GM23338 (cell line): ENCODE results near the gene KRTAP10-5. TPM values are rescaled to one million over a fixed set of nuclear protein-coding genes. Genes with fewer than 3 reads are reported as not detected.

Experiments
- ATAC-seq: fragments of 200-7000 bp; cut with Tn5 transposase; 3 replicates; pipeline ENCODE4 v1.9.1; 2020
- DNase-seq: peaks from one replicate; pipeline ENCODE4 v3.0.0-alpha.2; 2015; ENCODE audit warnings: low spot score
- H2AFZ ChIP-seq: fragments of 200-600 bp; sonication (generic); 2 replicates; pipeline ENCODE4 v1.8.0; 2016; ENCODE audit warnings: antibody characterized with exemption, mild to moderate bottlenecking, moderate library complexity
- H3F3A ChIP-seq: fragments of 200-600 bp; sonication (generic); replicated peaks from 2 replicates; pipeline ENCODE4 v1.8.0; 2017; ENCODE audit warnings: antibody characterized with exemption, mixed run types, low read depth
- H3K27ac ChIP-seq: fragments of 200-600 bp; sonication (generic); 2 replicates; pipeline ENCODE4 v1.6.1; 2016; ENCODE audit warnings: low read depth
- H3K27me3 ChIP-seq: fragments of 200-600 bp; sonication (generic); 2 replicates; pipeline ENCODE4 v1.8.0; 2016; ENCODE audit warnings: mild to moderate bottlenecking, mixed run types, moderate library complexity; ENCODE audit not compliant: insufficient read depth
- H3K36me3 ChIP-seq: fragments of 200-600 bp; sonication (generic); 2 replicates; pipeline ENCODE4 v1.8.0; 2016; ENCODE audit warnings: mild to moderate bottlenecking; ENCODE audit not compliant: insufficient read depth
- H3K4me1 ChIP-seq: fragments of 200-600 bp; sonication (generic); 2 replicates; pipeline ENCODE4 v1.8.0; 2016; ENCODE audit warnings: mild to moderate bottlenecking, moderate library complexity; ENCODE audit not compliant: insufficient read depth
- H3K4me2 ChIP-seq: fragments of 200-600 bp; sonication (generic); 2 replicates; pipeline ENCODE4 v1.7.1; 2017; ENCODE audit warnings: mixed run types
- H3K4me3 ChIP-seq: fragments of 200-600 bp; sonication (generic); 2 replicates; pipeline ENCODE4 v1.6.1; 2016; ENCODE audit warnings: mixed run types
- H3K79me2 ChIP-seq: fragments of 200-600 bp; sonication (generic); replicated peaks from 2 replicates; pipeline ENCODE4 v1.8.0; 2017; ENCODE audit warnings: mild to moderate bottlenecking; ENCODE audit not compliant: insufficient read depth
- H3K9me2 ChIP-seq: fragments of 200-600 bp; sonication (generic); 2 replicates; pipeline ENCODE4 v1.8.0; 2017; ENCODE audit not compliant: insufficient read depth
- H4K20me1 ChIP-seq: fragments of 200-600 bp; sonication (generic); replicated peaks from 2 replicates; pipeline ENCODE4 v1.8.0; 2017; ENCODE audit warnings: mild to moderate bottlenecking; ENCODE audit not compliant: insufficient read depth
- H3K27ac Mint-ChIP-seq: 2 replicates; pipeline ENCODE4 v1.8.0; 2020; ENCODE audit warnings: inconsistent platforms, mild to moderate bottlenecking, moderate library complexity, mixed read lengths
- H3K27me3 Mint-ChIP-seq: 3 replicates; pipeline ENCODE4 v1.8.0; 2022; ENCODE audit warnings: low read depth, mild to moderate bottlenecking, moderate library complexity, mixed read lengths, inconsistent platforms; ENCODE audit not compliant: insufficient read depth, poor library complexity
- H3K36me3 Mint-ChIP-seq: 3 replicates; pipeline ENCODE4 v1.8.0; 2021; ENCODE audit warnings: low read depth, mild to moderate bottlenecking, inconsistent platforms, moderate library complexity, mixed read lengths
- H3K4me1 Mint-ChIP-seq: 3 replicates; pipeline ENCODE4 v1.8.0; 2020; ENCODE audit warnings: mild to moderate bottlenecking, inconsistent platforms, mixed read lengths
- H3K4me3 Mint-ChIP-seq: 3 replicates; pipeline ENCODE4 v1.8.0; 2021; ENCODE audit warnings: moderate library complexity, mild to moderate bottlenecking, inconsistent platforms, mixed read lengths
- H3K9me3 Mint-ChIP-seq: 3 replicates; pipeline ENCODE4 v1.8.0; 2020; ENCODE audit warnings: moderate library complexity, mild to moderate bottlenecking, inconsistent platforms, mixed read lengths
- CREB1 ChIP-seq: fragments of 250-450 bp; sonication (Bioruptor Pico); IDR thresholded peaks from 2 replicates; pipeline ENCODE4 v1.5.0; 2020; ENCODE audit warnings: low read depth, mild to moderate bottlenecking, moderate library complexity
- CTCF ChIP-seq, 2 experiments: fragments of 200-600 bp in 1 of 2; sonication (generic) in 1 of 2; conservative IDR thresholded peaks; 2 replicates each; pipeline versions ENCODE4 v1.5.1 to v1.6.1; 2016 to 2017; ENCODE audit warnings: antibody characterized with exemption in 2 of 2, low read depth in 2 of 2, mild to moderate bottlenecking in 2 of 2, moderate library complexity in 1 of 2
- NANOG ChIP-seq: IDR thresholded peaks from 2 replicates; pipeline ENCODE4 v1.6.1; 2016; ENCODE audit warnings: antibody characterized with exemption, borderline replicate concordance
- STAT1 ChIP-seq: IDR thresholded peaks from one replicate; pipeline ENCODE4 v1.6.1; 2016; ENCODE audit warnings: antibody characterized with exemption; ENCODE audit not compliant: unreplicated experiment
- ZNF114 ChIP-seq: fragments of 250-450 bp; sonication (Bioruptor Pico); IDR thresholded peaks from 2 replicates; pipeline ENCODE4 v1.5.0; 2020; ENCODE audit warnings: mild to moderate bottlenecking, moderate library complexity
- ZNF331 ChIP-seq: fragments of 250-450 bp; sonication (Bioruptor Pico); IDR thresholded peaks from 2 replicates; pipeline ENCODE4 v1.5.0; 2020; ENCODE audit warnings: low read depth, mild to moderate bottlenecking, moderate library complexity
- ZNF462 ChIP-seq: fragments of 250-450 bp; sonication (Bioruptor Pico); IDR thresholded peaks from 2 replicates; pipeline ENCODE4 v1.5.0; 2020; ENCODE audit warnings: mild to moderate bottlenecking, moderate library complexity
- polyA plus RNA-seq: library from polyadenylated mRNA; unstranded; fragments of >200 nt; fragmentation: Nextera tagmentation; extraction: Ambion mirVana; gene quantifications from 2 replicates; pipeline ENCODE4 v1.2.1, GENCODE V29; 2016
- total RNA-seq: library from RNA; depleted of rRNA; stranded (reverse); fragments of >200 nt; shearing (Covaris generic); gene quantifications from 2 replicates; pipeline ENCODE4 v1.2.3, GENCODE V29; 2014
- TF ChIP-seq, protein P1 (sequence below): IDR thresholded peaks from 2 replicates; pipeline ENCODE4 v1.6.1; 2016; ENCODE audit warnings: antibody characterized with exemption
- TF ChIP-seq, protein P2 (sequence below): IDR thresholded peaks from one replicate; pipeline ENCODE4 v1.6.1; 2018; ENCODE audit warnings: antibody characterized with exemption; ENCODE audit not compliant: unreplicated experiment

KRTAP10-5 gene
- total and polyA plus RNA-seq, 2 experiments from 2014 or later: not detected

- TF ChIP-seq, protein P1, sequence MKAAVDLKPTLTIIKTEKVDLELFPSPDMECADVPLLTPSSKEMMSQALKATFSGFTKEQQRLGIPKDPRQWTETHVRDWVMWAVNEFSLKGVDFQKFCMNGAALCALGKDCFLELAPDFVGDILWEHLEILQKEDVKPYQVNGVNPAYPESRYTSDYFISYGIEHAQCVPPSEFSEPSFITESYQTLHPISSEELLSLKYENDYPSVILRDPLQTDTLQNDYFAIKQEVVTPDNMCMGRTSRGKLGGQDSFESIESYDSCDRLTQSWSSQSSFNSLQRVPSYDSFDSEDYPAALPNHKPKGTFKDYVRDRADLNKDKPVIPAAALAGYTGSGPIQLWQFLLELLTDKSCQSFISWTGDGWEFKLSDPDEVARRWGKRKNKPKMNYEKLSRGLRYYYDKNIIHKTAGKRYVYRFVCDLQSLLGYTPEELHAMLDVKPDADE: no peak
- no peak for TF ChIP-seq ZNF331 (CRISPR knock-in tag)
- no peak for TF ChIP-seq CTCF (conservative IDR thresholded peaks at IDR 0.05; ENCODE audit: low read depth in 2 of 2)
- TF ChIP-seq CREB1 (CRISPR knock-in tag): no peak
- TF ChIP-seq NANOG: no peak
These were observed 754 bp upstream of the KRTAP10-5 start (continued) for GRCh38 chr21:44581158-44581557.

DNA sequence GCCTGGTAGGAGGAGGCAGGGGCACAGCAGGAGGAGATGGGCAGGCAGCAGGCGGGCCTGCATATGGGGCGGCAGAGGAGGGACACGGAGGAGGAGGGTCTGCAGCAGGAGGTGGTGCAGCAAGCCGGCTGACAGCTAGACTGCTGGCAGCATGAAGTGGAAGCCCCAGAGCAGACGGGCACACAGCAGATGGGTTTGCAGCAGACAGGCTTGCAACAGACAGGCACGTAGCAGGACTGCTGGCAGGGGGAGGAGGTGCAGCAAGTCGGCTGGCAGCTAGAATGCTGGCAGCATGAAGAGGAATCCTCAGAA lies 615 bp downstream of the KRTAP10-5 start:
- H3K27me3 Mint-ChIP-seq: peaks cover 11% of the 10 kb centered on the region
- Histone ChIP-seq H3K9me2 (no peaks in the 10 kb centered on the region), H3K36me3 (no peaks in the 10 kb centered on the region), H3K27ac (no peak overlapping the region), H3K79me2 (no peaks in the 10 kb centered on the region), H3K27me3 (no peaks in the 10 kb centered on the region), H3K4me2 (no peak overlapping the region), H2AFZ (no peak overlapping the region), H3K4me1 (no peaks in the 10 kb centered on the region), H3K4me3 (no peak overlapping the region), H4K20me1 (no peaks in the 10 kb centered on the region), H3F3A (no peaks in the 10 kb centered on the region)
- H3K36me3 Mint-ChIP-seq: peaks cover 3% of the 10 kb centered on the region; the same call in 2 of the 3 replicates
- H3K9me3 Mint-ChIP-seq: peaks cover 30% of the 10 kb centered on the region
- DNase-seq (no peak), ATAC-seq (no peak)
- H3K4me1 Mint-ChIP-seq: peaks cover 8% of the 10 kb centered on the region
- H3K4me3 Mint-ChIP-seq: no peak overlapping the region
- TF ChIP-seq, protein P2, sequence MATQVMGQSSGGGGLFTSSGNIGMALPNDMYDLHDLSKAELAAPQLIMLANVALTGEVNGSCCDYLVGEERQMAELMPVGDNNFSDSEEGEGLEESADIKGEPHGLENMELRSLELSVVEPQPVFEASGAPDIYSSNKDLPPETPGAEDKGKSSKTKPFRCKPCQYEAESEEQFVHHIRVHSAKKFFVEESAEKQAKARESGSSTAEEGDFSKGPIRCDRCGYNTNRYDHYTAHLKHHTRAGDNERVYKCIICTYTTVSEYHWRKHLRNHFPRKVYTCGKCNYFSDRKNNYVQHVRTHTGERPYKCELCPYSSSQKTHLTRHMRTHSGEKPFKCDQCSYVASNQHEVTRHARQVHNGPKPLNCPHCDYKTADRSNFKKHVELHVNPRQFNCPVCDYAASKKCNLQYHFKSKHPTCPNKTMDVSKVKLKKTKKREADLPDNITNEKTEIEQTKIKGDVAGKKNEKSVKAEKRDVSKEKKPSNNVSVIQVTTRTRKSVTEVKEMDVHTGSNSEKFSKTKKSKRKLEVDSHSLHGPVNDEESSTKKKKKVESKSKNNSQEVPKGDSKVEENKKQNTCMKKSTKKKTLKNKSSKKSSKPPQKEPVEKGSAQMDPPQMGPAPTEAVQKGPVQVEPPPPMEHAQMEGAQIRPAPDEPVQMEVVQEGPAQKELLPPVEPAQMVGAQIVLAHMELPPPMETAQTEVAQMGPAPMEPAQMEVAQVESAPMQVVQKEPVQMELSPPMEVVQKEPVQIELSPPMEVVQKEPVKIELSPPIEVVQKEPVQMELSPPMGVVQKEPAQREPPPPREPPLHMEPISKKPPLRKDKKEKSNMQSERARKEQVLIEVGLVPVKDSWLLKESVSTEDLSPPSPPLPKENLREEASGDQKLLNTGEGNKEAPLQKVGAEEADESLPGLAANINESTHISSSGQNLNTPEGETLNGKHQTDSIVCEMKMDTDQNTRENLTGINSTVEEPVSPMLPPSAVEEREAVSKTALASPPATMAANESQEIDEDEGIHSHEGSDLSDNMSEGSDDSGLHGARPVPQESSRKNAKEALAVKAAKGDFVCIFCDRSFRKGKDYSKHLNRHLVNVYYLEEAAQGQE: no peak
- no peak for TF ChIP-seq STAT1
- no peak for TF ChIP-seq ZNF462
- no peak for TF ChIP-seq ZNF114
- no peak for TF ChIP-seq NANOG
- TF ChIP-seq ZNF331 (CRISPR knock-in tag): no peak
- TF ChIP-seq CTCF (conservative IDR thresholded peaks at IDR 0.05; ENCODE audit: low read depth in 2 of 2): no peak
- no peak overlapping the region for H3K27ac Mint-ChIP-seq
